Neural cell (in vitro differentiated cells): Measurements from ENCODE around the gene PRSS58. TPM values are rescaled to one million over a fixed set of nuclear protein-coding genes. Genes with fewer than 3 reads are reported as not detected.

Experiments
- H2AFZ ChIP-seq: fragments of 200-600, 300-800 bp; sonication (generic), shearing (Covaris generic); 2 replicates; pipeline ENCODE4 v1.6.0; 2014; ENCODE audit warnings: low read depth, mild to moderate bottlenecking, antibody characterized with exemption, low read length, moderate library complexity
- H3F3A ChIP-seq: fragments of 200-600 bp; shearing (Covaris generic); 2 replicates; pipeline ENCODE4 v1.6.1; 2016; ENCODE audit warnings: mild to moderate bottlenecking, moderate library complexity, mixed read lengths, antibody characterized with exemption, low read length; ENCODE audit not compliant: insufficient read depth, poor library complexity, severe bottlenecking
- H3K27ac ChIP-seq: fragments of 200-600, 300-800 bp; sonication (generic), shearing (Covaris generic); 2 replicates; pipeline ENCODE4 v1.5.1; 2014; ENCODE audit warnings: mild to moderate bottlenecking, low read length, moderate library complexity
- H3K27me3 ChIP-seq: fragments of 300-800, 200-600 bp; sonication (generic), shearing (Covaris generic); 2 replicates; pipeline ENCODE4 v1.6.0; 2014; ENCODE audit warnings: mild to moderate bottlenecking, low read depth, low read length, moderate library complexity; ENCODE audit not compliant: insufficient read depth
- H3K36me3 ChIP-seq: fragments of 300-800, 200-600 bp; sonication (generic), shearing (Covaris generic); 2 replicates; pipeline ENCODE4 v1.5.1; 2014; ENCODE audit warnings: mild to moderate bottlenecking, antibody characterized with exemption, low read length, moderate library complexity; ENCODE audit not compliant: insufficient read depth
- H3K4me2 ChIP-seq: fragments of 300-800, 200-600 bp; sonication (generic), shearing (Covaris generic); 2 replicates; pipeline ENCODE4 v1.6.0; 2014; ENCODE audit warnings: mild to moderate bottlenecking, low read length
- H3K4me3 ChIP-seq: fragments of 300-800, 200-600 bp; sonication (generic), shearing (Covaris generic); 2 replicates; pipeline ENCODE4 v1.5.1; 2014; ENCODE audit warnings: mild to moderate bottlenecking, low read length, moderate library complexity
- H3K79me2 ChIP-seq: fragments of 200-600 bp; shearing (Covaris generic); replicated peaks from 2 replicates; pipeline ENCODE4 v1.6.0; 2014; ENCODE audit warnings: mild to moderate bottlenecking, low read length, moderate library complexity; ENCODE audit not compliant: insufficient read depth
- H3K9ac ChIP-seq: fragments of 300-800, 200-600 bp; sonication (generic), shearing (Covaris generic); 2 replicates; pipeline ENCODE4 v1.6.1; 2016; ENCODE audit warnings: mild to moderate bottlenecking, low read length, mixed read lengths
- H3K9me2 ChIP-seq: fragments of 200-600 bp; shearing (Covaris generic); 2 replicates; pipeline ENCODE4 v1.6.1; 2016; ENCODE audit warnings: mild to moderate bottlenecking, low read length, mixed read lengths; ENCODE audit not compliant: insufficient read depth
- H3K9me3 ChIP-seq: fragments of 200-600, 300-800 bp; sonication (generic), shearing (Covaris generic); 2 replicates; pipeline ENCODE4 v1.6.1; 2016; ENCODE audit warnings: mild to moderate bottlenecking, mixed run types, low read length, moderate library complexity, mixed read lengths
- H4K20me1 ChIP-seq: fragments of 200-600 bp; shearing (Covaris generic); 2 replicates; pipeline ENCODE4 v1.6.1; 2016; ENCODE audit warnings: mild to moderate bottlenecking, mixed run types; ENCODE audit not compliant: insufficient read depth
- CTCF ChIP-seq: fragments of 450-650 bp; IDR thresholded peaks from 2 replicates; pipeline ENCODE4 v1.5.1; 2014; ENCODE audit warnings: antibody characterized with exemption, mild to moderate bottlenecking, moderate library complexity; ENCODE audit not compliant: poor library complexity, severe bottlenecking
- EP300 ChIP-seq: fragments of 450-650 bp; conservative IDR thresholded peaks from 2 replicates; pipeline ENCODE4 v1.6.1; 2014; ENCODE audit warnings: antibody characterized with exemption, mild to moderate bottlenecking, moderate library complexity; ENCODE audit not compliant: poor library complexity, severe bottlenecking
- EZH2 ChIP-seq: fragments of 200-600, 300-800 bp; shearing (Covaris generic), sonication (generic); IDR thresholded peaks from 2 replicates; pipeline ENCODE4 v1.6.1; 2014; ENCODE audit warnings: antibody characterized with exemption, low read length, borderline replicate concordance, mild to moderate bottlenecking; ENCODE audit not compliant: insufficient read depth, poor library complexity, severe bottlenecking
- MXI1 ChIP-seq: fragments of 450-650 bp; conservative IDR thresholded peaks from 2 replicates; pipeline ENCODE4 v1.6.1; 2014; ENCODE audit warnings: antibody characterized with exemption, mild to moderate bottlenecking; ENCODE audit not compliant: poor library complexity, severe bottlenecking
- POLR2AphosphoS5 ChIP-seq: IDR thresholded peaks from 2 replicates; pipeline ENCODE4 v1.6.1; 2012
- RAD21 ChIP-seq: fragments of 450-650 bp; conservative IDR thresholded peaks from 2 replicates; pipeline ENCODE4 v1.6.1; 2014; ENCODE audit warnings: antibody characterized with exemption, mild to moderate bottlenecking, moderate library complexity
- REST ChIP-seq: IDR thresholded peaks from 2 replicates; pipeline ENCODE4 v1.6.1; 2012; ENCODE audit warnings: borderline replicate concordance
- SMC3 ChIP-seq: fragments of 450-650 bp; conservative IDR thresholded peaks from 2 replicates; pipeline ENCODE4 v1.6.1; 2014; ENCODE audit warnings: antibody characterized with exemption, mild to moderate bottlenecking, moderate library complexity; ENCODE audit not compliant: poor library complexity
- TAF1 ChIP-seq: IDR thresholded peaks from 2 replicates; pipeline ENCODE4 v1.6.1; 2012; ENCODE audit warnings: low read depth
- polyA plus RNA-seq: library from polyadenylated mRNA; depleted of rRNA; stranded (reverse); fragments of >200 nt; gene quantifications from 2 replicates; pipeline ENCODE4 v1.2.3, GENCODE V29; 2014

Gene PRSS58
- polyA plus RNA-seq, 1 donor from 2014 or later, result not detected

GRCh38 chr7:142263598-142264380 is 5.9 kb upstream of the PRSS58 start:
- Histone ChIP-seq H3K9me2 (no peaks in the 10 kb centered on the region), H3K9me3 (no peaks in the 10 kb centered on the region), H4K20me1 (no peaks in the 10 kb centered on the region), H3K79me2 (no peaks in the 10 kb centered on the region), H3F3A (no peaks in the 10 kb centered on the region), H3K9ac (no peak overlapping the region), H3K27ac (no peak overlapping the region), H3K4me2 (no peak overlapping the region), H3K27me3 (no peaks in the 10 kb centered on the region), H3K36me3 (no peaks in the 10 kb centered on the region), H2AFZ (no peak overlapping the region), H3K4me3 (no peak overlapping the region)
- TF ChIP-seq SMC3, result no peak
- no peak for TF ChIP-seq REST
- no peak for TF ChIP-seq POLR2AphosphoS5
- no peak for TF ChIP-seq TAF1
- no peak for TF ChIP-seq CTCF
- no peak for TF ChIP-seq MXI1
- no peak for TF ChIP-seq RAD21
- TF ChIP-seq EZH2, result no peak
- no peak for TF ChIP-seq EP300

GRCh38 chr7:142250705-142251104 is 7.2 kb downstream of the PRSS58 start:
- TF ChIP-seq SMC3 (no peak), REST (no peak), TAF1 (no peak), EP300 (no peak), MXI1 (no peak), RAD21 (no peak), CTCF (no peak), POLR2AphosphoS5 (no peak), EZH2 (no peak)
- Histone ChIP-seq H3K4me3 (no peak overlapping the region), H3K79me2 (no peaks in the 10 kb centered on the region)

More at GRCh38 chr7:142250705-142251104, 7.2 kb downstream of the PRSS58 start:
- Histone ChIP-seq H2AFZ (no peak overlapping the region), H3K9me3 (no peaks in the 10 kb centered on the region), H3K4me2 (no peak overlapping the region), H3F3A (no peaks in the 10 kb centered on the region), H3K27me3 (no peaks in the 10 kb centered on the region), H3K36me3 (no peaks in the 10 kb centered on the region), H4K20me1 (no peaks in the 10 kb centered on the region), H3K27ac (no peak overlapping the region), H3K9ac (no peak overlapping the region), H3K9me2 (no peaks in the 10 kb centered on the region)
